ENCODE results near the gene SLC22A5.
"Not testable (repeated sequence)": the region's sequence is repeated elsewhere in the genome, so short reads cannot be mapped to it uniquely, and the experiment has no call there.

Gene SLC22A5

DNA sequence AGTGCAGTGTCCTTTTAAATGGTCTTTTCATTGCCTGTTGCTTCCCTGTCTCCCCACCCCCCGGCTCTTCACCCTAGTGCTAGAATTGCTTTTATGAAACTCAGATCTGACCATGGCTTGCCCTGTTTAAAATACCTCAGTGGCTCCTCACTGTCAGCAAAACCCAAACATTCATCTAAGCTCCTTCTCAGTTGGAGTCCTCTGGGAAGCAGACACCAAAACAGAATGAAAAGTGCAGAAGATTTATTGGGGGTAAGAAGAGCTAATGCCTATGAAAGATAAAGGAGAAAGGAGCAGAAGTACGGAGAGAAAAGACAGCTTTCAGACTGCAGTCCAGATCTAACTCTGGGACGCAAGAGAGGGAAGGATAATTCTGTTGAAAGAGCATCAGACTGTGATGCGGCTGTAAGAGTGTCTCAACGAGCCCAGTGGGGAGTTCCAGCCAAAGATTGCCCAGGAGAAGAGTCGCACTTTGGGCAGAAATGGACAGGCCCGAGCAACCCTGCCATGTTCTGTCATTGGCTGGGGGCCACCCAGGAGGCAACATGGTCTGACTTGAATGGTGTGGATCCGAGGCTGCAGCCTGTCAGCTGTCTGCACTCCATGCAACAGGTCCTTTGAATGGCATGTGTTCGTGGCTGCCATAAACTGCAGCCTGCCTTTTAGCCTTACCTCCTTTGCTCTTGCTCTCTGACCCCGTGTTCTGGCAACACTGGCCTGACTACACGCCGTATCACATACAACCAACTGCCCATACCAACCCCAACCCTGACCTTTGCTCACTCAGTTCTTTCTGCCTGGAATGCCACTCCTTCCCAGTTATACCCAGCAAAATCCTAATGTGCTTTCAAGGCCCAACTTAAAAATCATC is 65.1 kb downstream of the SLC22A5 start:
- TF ChIP-seq, protein P1, sequence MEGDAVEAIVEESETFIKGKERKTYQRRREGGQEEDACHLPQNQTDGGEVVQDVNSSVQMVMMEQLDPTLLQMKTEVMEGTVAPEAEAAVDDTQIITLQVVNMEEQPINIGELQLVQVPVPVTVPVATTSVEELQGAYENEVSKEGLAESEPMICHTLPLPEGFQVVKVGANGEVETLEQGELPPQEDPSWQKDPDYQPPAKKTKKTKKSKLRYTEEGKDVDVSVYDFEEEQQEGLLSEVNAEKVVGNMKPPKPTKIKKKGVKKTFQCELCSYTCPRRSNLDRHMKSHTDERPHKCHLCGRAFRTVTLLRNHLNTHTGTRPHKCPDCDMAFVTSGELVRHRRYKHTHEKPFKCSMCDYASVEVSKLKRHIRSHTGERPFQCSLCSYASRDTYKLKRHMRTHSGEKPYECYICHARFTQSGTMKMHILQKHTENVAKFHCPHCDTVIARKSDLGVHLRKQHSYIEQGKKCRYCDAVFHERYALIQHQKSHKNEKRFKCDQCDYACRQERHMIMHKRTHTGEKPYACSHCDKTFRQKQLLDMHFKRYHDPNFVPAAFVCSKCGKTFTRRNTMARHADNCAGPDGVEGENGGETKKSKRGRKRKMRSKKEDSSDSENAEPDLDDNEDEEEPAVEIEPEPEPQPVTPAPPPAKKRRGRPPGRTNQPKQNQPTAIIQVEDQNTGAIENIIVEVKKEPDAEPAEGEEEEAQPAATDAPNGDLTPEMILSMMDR (IDR thresholded peaks at IDR 0.05; ENCODE audit: low read length, missing control alignments), result no peak

DNA sequence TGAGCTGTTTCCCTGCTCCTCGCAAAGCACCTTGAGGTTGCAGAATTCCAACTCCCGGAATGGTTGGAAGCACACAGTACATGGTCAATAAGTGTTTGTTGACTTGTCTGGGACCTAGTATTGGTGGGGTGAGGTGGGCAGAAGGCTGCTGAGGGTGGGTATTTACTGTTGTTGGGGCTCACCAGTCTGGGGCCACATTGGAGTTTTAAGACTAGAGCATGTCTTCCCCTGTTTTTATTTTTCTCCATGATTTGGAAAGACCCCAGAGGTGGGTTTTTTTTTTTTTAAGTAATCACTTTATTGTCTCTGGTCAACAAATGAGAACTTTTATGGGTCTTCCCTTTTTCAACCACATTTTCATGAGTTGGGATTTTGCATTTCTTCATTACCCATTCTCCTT is 65.9 kb downstream of the SLC22A5 start:
- TF ChIP-seq, protein P1 (IDR thresholded peaks at IDR 0.05; ENCODE audit: low read length, missing control alignments), result no peak
- H3K4me3 ChIP-seq (replicated peaks; ENCODE audit: low read depth, low read length), result no peak overlapping the region
- DNase-seq (ENCODE audit: low read depth), result no peak

More for the DNA sequence above, 65.1 kb downstream of the SLC22A5 start:
- no peak overlapping the region for H3K4me3 ChIP-seq (replicated peaks; ENCODE audit: low read depth, low read length)
- DNase-seq (ENCODE audit: low read depth), result no peak

DNA sequence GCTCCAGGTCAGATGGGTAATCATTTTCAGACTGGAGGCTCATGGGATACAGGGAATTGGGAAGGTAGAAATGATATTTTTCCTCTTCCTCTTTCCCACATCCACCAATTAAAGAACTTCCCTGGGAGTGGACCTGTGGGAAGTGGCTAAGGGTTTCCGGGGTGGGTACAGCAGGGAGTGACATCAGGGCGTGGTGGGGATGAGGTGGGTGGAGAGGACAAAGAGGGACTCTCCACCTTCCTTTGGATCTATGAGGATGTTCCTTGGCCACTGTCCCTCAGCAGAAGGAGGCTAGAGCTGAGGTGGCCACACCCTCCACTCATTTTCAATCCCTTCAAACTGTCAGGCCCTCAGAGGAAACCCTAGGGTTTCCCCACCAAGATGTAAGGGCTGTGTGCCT is 66.4 kb downstream of the SLC22A5 start:
- TF ChIP-seq, protein P1 (IDR thresholded peaks at IDR 0.05; ENCODE audit: low read length, missing control alignments), result no peak
- H3K4me3 ChIP-seq (replicated peaks; ENCODE audit: low read depth, low read length), result no peak overlapping the region
- DNase-seq (ENCODE audit: low read depth), result no peak

DNA sequence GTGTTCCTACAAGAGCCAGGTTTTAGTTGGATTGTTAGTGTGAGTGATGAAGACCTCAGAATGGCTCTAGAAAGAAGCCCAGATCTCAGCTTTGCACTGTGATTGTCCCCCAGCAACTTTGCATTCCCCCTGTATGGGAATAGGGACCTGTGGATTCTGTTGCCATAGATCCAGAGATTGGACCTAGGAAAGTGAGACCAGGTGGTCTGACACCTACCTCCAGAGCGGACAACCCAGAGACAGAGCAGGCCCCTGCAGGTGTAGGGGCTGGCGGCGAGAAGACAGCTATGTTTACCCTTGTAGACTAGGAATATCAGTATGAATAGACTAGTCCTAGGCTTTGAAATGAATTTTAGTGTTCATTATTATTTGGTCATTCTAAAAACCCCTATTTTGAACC is 67.4 kb downstream of the SLC22A5 start:
- H3K4me3 ChIP-seq (replicated peaks; ENCODE audit: low read depth, low read length), result no peak overlapping the region
- no peak for DNase-seq (ENCODE audit: low read depth)
- TF ChIP-seq, protein P1 (IDR thresholded peaks at IDR 0.05; ENCODE audit: low read length, missing control alignments), result no peak

DNA sequence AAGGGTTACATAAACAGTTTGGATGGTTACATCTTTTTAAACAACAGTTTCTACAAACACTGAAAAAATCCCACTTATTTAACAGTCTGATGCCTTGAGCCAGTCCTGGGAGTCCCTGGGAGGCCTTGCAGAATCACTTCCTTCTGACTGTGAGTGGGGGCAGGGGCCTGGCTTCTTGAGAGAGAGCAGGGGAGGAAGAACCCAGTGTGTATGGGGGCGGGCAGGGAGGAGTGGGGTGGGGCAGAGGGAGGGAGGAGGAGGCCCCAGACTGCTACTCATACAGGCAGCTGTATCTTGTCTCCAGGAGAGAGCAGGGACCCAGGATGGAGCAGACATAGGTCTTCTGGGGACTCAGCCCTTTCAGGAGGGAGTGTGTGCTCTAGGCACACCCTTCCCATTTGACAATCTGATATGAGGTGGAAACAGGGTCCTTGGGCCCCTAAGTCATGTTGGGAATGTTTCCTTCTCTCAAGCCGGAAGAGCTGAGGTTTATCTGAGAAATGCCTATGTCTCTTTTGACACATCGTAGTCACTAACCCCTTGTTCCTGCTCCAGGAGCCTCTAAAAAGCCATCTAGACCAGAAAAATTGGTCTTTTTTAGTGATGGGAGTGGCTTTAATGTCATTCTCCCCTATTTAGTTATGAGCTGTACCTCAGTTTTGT is 68.2 kb downstream of the SLC22A5 start:
- peak; percentile 89 for DNase-seq (ENCODE audit: low read depth)
- TF ChIP-seq, protein P1 (IDR thresholded peaks at IDR 0.05; ENCODE audit: low read length, missing control alignments), result no peak
- H3K4me3 ChIP-seq (replicated peaks; ENCODE audit: low read depth, low read length), result no peak overlapping the region

DNA sequence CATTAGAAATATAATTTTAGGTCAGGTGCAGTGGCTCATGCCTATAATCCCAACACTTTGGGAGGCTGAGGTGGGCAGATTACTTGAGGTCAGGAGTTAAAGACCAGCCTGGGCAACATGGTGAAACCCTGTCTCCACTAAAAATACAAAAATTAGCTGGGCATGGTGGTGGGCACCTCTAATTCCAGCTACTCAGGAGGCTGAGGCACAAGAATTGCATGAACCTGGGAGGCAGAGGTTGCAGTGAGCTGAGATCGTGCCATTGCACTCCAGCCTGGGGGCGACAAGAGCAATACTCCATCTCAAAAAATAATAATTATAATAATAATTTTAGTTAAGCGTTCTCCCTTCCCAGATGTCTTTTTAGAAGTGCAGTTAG is 68.7 kb downstream of the SLC22A5 start:
- H3K4me3 ChIP-seq (replicated peaks; ENCODE audit: low read depth, low read length); DNase-seq (ENCODE audit: low read depth): not testable (repeated sequence)

DNA sequence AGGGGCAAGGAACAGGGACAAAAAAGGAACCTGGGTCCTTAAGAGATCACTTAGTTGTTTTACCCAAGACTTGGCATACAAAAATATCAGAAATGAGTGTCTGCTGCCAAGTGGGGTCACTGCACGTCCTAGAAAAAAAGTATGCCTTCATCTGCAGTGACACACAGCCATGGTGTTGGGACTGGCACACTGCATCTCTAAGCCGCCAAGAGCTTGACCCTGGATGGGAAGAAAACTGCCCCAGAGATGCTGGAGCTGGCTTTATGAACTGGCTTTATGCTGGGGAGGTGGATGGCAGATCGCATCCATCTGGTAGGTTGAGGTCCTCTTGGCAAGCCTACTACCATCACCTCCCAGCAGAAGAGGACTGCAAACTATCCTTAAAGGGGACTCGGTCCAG is 69.4 kb downstream of the SLC22A5 start:
- no peak overlapping the region for H3K4me3 ChIP-seq (replicated peaks; ENCODE audit: low read depth, low read length)
- DNase-seq (ENCODE audit: low read depth), result no peak
- TF ChIP-seq, protein P1 (IDR thresholded peaks at IDR 0.05; ENCODE audit: low read length, missing control alignments), result no peak
